SK-N-SH (cell line): Measurements from ENCODE around the gene PGS1.

Experiments used
- CTCF ChIP-seq: fragments of 200-600 bp; sonication (generic); IDR thresholded peaks from 2 replicates; pipeline ENCODE4 v1.6.1; 2017; ENCODE audit warnings: antibody characterized with exemption, mild to moderate bottlenecking, moderate library complexity
- EP300 ChIP-seq, 2 experiments: IDR thresholded peaks; 2 replicates each; pipeline versions ENCODE4 v1.4.0 to v1.6.1; 2012; ENCODE audit warnings: borderline replicate concordance in 1 of 2, low read depth in 1 of 2, low read length in 1 of 2
- FOXJ3 ChIP-seq: sonication (generic); formaldehyde crosslinking; IDR thresholded peaks from 2 replicates; pipeline ENCODE4 v1.5.1; 2020; ENCODE audit warnings: mild to moderate bottlenecking, missing genetic modification reagents
- GABPA ChIP-seq: IDR thresholded peaks from 2 replicates; pipeline ENCODE4 v1.4.0; 2012; ENCODE audit warnings: low read depth, mild to moderate bottlenecking
- JUND ChIP-seq: IDR thresholded peaks from 2 replicates; pipeline ENCODE4 v1.4.0; 2012
- POLR2AphosphoS5 ChIP-seq: IDR thresholded peaks from 2 replicates; pipeline ENCODE4 v1.6.1; 2012; ENCODE audit warnings: low read depth, low read length
- RAD21 ChIP-seq: IDR thresholded peaks from 2 replicates; pipeline ENCODE4 v1.6.1; 2012; ENCODE audit warnings: mild to moderate bottlenecking, low read length
- TAF1 ChIP-seq: IDR thresholded peaks from 2 replicates; pipeline ENCODE4 v1.6.1; 2012; ENCODE audit warnings: low read depth, mild to moderate bottlenecking, low read length, moderate library complexity, borderline replicate concordance
- TF ChIP-seq, protein P1 (sequence below): IDR thresholded peaks from 2 replicates; pipeline ENCODE4 v1.4.0; 2012; ENCODE audit warnings: low read depth, borderline replicate concordance

DNA sequence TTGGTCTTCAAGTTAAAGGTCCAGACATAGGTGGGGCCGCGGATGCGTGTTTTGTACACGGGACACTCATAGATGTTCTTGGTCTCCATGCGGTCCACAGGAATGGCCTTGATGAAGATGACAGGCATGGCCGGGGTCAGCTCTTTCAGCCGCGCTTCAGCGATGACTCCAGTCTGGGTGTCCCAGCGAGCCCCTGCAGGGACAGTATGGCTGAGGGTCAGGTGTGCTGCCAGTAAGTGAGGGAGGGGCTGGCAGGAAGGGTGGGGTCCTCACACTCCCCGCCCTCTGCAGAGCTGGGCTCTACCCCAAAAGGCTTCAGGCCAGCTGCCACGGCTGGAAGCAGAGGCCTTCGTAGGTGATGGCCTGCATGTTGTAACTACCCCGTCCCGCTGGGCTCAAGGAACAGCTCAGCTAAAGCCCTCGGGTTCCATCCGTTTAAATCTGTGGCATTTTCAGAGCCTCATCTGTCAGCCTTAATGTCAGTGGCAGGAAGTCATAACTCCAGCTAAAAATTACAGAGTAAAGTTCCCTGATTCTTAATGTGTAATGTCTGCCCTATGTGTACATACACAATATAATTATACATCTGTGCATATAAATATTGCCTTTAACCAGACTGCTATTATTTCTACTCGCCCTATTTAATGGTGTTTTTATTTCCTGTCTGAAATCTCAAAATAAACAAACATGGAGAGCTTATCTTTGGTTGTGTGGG, 45.7 kb downstream of the PGS1 start:
- TF ChIP-seq CTCF = no peak
- TF ChIP-seq JUND = no peak
- TF ChIP-seq POLR2AphosphoS5 = no peak
- TF ChIP-seq EP300 (IDR thresholded peaks at IDR 0.05; ENCODE audit: borderline replicate concordance in 1 of 2, low read depth in 1 of 2, low read length in 1 of 2) = no peak
- TF ChIP-seq GABPA = no peak
- TF ChIP-seq, protein P1, sequence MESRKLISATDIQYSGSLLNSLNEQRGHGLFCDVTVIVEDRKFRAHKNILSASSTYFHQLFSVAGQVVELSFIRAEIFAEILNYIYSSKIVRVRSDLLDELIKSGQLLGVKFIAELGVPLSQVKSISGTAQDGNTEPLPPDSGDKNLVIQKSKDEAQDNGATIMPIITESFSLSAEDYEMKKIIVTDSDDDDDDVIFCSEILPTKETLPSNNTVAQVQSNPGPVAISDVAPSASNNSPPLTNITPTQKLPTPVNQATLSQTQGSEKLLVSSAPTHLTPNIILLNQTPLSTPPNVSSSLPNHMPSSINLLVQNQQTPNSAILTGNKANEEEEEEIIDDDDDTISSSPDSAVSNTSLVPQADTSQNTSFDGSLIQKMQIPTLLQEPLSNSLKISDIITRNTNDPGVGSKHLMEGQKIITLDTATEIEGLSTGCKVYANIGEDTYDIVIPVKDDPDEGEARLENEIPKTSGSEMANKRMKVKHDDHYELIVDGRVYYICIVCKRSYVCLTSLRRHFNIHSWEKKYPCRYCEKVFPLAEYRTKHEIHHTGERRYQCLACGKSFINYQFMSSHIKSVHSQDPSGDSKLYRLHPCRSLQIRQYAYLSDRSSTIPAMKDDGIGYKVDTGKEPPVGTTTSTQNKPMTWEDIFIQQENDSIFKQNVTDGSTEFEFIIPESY = no peak
- TF ChIP-seq TAF1 = no peak
- TF ChIP-seq RAD21 = no peak
- TF ChIP-seq FOXJ3 (CRISPR knock-in tag) = no peak
